ENCODE measurements around the gene KCTD4. TPM values are rescaled to one million over a fixed set of nuclear protein-coding genes. Genes with fewer than 3 reads are reported as not detected.
"Not testable (repeated sequence)": the region's sequence is repeated elsewhere in the genome, so short reads cannot be mapped to it uniquely, and the experiment has no call there.

The KCTD4 gene
- polyA plus RNA-seq, 1 experiment: 0.14 TPM

DNA sequence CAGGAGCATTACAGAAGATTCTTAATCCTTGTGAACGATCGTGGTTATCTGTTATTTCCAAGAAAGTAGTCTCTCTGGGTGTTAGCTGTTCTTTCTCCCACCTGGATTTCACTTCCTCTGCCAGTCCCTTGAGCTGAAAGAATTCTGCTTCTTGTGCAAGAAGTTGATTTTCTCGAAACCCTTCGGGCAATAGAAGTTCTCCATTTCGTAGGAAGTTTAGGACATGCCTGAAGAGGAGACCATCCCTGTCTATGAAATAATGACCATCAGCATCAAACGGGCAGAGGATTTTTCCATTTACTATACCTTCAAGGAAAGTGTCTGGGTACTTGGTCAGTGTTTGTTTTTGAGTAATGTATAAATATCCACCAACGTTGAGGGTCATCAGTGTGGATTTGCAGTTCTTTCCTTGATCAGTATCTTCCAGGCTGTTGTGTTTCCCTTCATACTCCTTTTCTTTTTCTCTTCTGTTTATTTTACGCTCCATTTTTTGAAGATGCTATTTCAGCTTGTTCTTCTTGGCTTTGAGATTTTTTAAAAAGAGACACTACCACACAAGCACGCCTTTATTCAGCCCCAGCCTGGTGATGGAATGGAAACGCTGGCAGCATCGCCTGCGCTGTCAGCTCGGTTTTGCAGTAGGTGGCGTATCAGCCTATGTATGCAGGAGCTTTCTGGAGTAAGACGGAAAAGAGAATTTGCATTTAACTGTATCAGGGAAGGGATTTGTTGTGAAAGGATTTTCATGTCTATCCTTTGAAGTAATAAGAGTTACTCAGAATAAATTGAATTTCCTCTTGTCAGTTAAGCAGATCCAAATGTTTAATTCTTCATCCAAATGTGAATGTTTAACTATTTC is 6.5 kb downstream of the KCTD4 start:
- H3K4me3 ChIP-seq (ENCODE audit: low read depth, low read length): no peak overlapping the region
- H3K9me3 ChIP-seq (ENCODE audit: control insufficient read depth, insufficient read depth, low read length): no peaks in the 10 kb centered on the region
- CTCF ChIA-PET: interaction anchor here (1.0 to 2.9 kb wide), 4 partner anchors 9 to 87 kb away, joined by 3 to 15 read pairs (median 4); no protein-coding TSS in a partner anchor
- POLR2A ChIA-PET: interaction anchor here (0.5 kb wide), 1 partner anchor 34 kb away, joined by 7 read pairs; no protein-coding TSS in a partner anchor
- no peaks in the 10 kb centered on the region for H3K27me3 ChIP-seq (ENCODE audit: control insufficient read depth, insufficient read depth, low read length)
- TF ChIP-seq, protein P1, sequence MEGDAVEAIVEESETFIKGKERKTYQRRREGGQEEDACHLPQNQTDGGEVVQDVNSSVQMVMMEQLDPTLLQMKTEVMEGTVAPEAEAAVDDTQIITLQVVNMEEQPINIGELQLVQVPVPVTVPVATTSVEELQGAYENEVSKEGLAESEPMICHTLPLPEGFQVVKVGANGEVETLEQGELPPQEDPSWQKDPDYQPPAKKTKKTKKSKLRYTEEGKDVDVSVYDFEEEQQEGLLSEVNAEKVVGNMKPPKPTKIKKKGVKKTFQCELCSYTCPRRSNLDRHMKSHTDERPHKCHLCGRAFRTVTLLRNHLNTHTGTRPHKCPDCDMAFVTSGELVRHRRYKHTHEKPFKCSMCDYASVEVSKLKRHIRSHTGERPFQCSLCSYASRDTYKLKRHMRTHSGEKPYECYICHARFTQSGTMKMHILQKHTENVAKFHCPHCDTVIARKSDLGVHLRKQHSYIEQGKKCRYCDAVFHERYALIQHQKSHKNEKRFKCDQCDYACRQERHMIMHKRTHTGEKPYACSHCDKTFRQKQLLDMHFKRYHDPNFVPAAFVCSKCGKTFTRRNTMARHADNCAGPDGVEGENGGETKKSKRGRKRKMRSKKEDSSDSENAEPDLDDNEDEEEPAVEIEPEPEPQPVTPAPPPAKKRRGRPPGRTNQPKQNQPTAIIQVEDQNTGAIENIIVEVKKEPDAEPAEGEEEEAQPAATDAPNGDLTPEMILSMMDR (IDR thresholded peaks at IDR 0.05; ENCODE audit: low read depth, low read length): peak; percentile 44
- no peak for DNase-seq (ENCODE audit: low read depth, low spot score)
- no peak overlapping the region for H3K27ac ChIP-seq (ENCODE audit: low read depth, low read length)

DNA sequence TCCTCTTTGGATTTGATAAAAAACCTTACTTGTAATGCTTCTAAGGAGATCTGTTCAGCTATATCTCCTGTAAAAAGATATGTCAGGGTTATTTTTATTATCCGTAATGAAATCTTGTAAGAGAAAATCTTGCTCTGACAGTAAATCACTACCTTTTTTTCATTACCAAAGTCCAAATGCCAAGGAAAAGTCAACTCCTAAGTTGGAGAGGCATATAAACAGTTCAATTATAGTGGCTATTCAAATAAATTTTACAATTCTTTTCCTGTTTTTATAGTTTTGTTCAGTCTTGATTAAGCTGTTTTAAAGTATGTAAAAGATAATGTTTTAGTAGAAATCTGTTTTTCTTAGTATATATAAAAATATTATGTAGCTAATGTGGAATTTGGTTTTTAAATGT is 9.0 kb downstream of the KCTD4 start:
- ChIA-PET CTCF (interaction anchor here (1.3 to 2.9 kb wide), 2 partner anchors 89 to 118 kb away, joined by 4 to 15 read pairs; no protein-coding TSS in a partner anchor), POLR2A (interaction anchor here (1.4 kb wide), 1 partner anchor 24 kb away, joined by 3 read pairs; no protein-coding TSS in a partner anchor)
- Histone ChIP-seq H3K27ac (ENCODE audit: low read depth, low read length) (no peak overlapping the region), H3K4me3 (ENCODE audit: low read depth, low read length) (no peak overlapping the region), H3K27me3 (ENCODE audit: control insufficient read depth, insufficient read depth, low read length) (no peaks in the 10 kb centered on the region), H3K9me3 (ENCODE audit: control insufficient read depth, insufficient read depth, low read length) (no peaks in the 10 kb centered on the region)
- DNase-seq (ENCODE audit: low read depth, low spot score): no peak
- TF ChIP-seq, protein P1 (IDR thresholded peaks at IDR 0.05; ENCODE audit: low read depth, low read length): no peak

DNA sequence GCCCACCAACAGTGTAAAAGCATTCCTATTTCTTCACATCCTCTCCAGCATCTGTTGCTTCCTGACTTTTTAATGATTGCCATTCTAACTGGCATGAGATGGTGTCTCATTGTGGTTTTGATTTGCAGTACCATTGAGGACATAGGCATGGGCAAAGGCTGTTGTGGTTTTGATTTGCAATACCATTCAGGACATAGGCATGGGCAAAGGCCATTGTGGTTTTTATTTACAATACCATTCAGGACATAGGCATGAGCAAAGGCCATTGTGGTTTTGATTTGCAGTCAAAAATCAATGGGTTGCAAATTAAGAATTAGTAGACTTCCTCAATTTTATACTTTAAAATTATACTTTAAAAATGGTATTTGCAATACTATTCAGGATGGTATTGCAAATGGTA is 11.3 kb downstream of the KCTD4 start:
- H3K27me3 ChIP-seq (ENCODE audit: control insufficient read depth, insufficient read depth, low read length); H3K27ac ChIP-seq (ENCODE audit: low read depth, low read length); POLR2A ChIA-PET; H3K9me3 ChIP-seq (ENCODE audit: control insufficient read depth, insufficient read depth, low read length); H3K4me3 ChIP-seq (ENCODE audit: low read depth, low read length); DNase-seq (ENCODE audit: low read depth, low spot score); CTCF ChIA-PET: not testable (repeated sequence)

DNA sequence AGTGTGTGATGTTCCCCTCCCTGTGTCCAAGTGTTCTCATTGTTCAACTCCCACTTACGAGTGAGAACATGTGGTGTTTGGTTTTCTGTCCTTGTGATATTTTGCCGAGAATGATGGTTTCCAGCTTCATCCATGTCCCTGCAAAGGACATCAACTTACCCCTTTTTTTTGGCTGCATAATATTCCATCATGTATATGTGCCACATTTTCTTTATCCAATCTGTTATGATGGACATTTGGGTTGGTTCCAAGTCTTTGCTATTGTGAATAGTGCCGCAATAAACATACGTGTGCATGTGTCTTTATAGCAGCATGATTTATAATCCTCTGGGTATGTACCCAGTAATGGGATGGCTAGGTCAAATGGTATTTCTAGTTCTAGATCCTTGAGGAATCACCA is 11.8 kb downstream of the KCTD4 start:
- CTCF ChIA-PET; H3K4me3 ChIP-seq (ENCODE audit: low read depth, low read length); H3K9me3 ChIP-seq (ENCODE audit: control insufficient read depth, insufficient read depth, low read length); H3K27ac ChIP-seq (ENCODE audit: low read depth, low read length); H3K27me3 ChIP-seq (ENCODE audit: control insufficient read depth, insufficient read depth, low read length); DNase-seq (ENCODE audit: low read depth, low spot score); POLR2A ChIA-PET: not testable (repeated sequence)

DNA sequence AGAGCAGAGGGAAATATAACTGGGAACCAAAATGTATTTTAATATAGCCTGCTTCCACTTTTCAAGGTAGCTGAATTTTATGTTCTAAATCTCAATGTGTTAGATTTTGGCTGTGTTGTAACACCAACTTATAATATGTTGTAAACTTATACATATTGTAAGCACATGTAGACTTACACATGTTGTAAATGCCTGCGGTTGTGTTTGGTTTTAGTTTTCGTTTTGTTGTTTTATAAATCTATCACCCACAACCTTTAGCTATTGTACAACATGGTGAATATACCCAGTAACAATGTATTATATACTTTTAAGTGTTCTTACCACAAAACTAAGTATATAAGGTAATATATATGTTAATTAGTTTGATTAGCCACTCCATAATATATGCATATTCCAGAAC is 15.6 kb downstream of the KCTD4 start:
- ChIA-PET POLR2A (no interaction called here), CTCF (interaction anchor here (0.6 to 1.0 kb wide), 3 partner anchors 9 to 94 kb away, joined by 3 to 8 read pairs (median 5); no protein-coding TSS in a partner anchor)
- Histone ChIP-seq H3K9me3 (ENCODE audit: control insufficient read depth, insufficient read depth, low read length) (no peaks in the 10 kb centered on the region), H3K4me3 (ENCODE audit: low read depth, low read length) (no peak overlapping the region), H3K27me3 (ENCODE audit: control insufficient read depth, insufficient read depth, low read length) (no peaks in the 10 kb centered on the region), H3K27ac (ENCODE audit: low read depth, low read length) (no peak overlapping the region)
- no peak for DNase-seq (ENCODE audit: low read depth, low spot score)
- TF ChIP-seq, protein P1 (IDR thresholded peaks at IDR 0.05; ENCODE audit: low read depth, low read length): no peak

DNA sequence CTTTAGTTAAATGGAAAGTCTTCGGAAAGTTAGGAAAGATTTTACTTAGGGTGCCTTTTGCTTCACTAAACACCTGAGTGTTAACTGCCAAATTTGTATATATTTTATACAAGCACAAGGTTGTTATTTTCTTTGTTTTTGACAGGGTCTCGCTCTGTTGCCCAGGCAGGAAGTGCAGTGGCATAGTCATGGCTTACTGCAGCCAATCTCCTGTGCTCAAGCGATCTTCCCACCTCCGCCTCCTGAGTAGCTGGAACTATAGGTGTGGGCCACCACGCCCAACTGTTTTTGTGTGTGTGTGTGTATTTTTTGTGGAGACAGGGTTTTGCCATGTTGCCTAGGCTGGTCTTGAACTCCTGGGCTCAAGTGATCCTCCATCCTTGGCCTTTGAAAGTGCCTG is 16.2 kb downstream of the KCTD4 start:
- Histone ChIP-seq H3K4me3 (ENCODE audit: low read depth, low read length) (no peak overlapping the region), H3K27me3 (ENCODE audit: control insufficient read depth, insufficient read depth, low read length) (no peaks in the 10 kb centered on the region), H3K9me3 (ENCODE audit: control insufficient read depth, insufficient read depth, low read length) (no peaks in the 10 kb centered on the region), H3K27ac (ENCODE audit: low read depth, low read length) (no peak overlapping the region)
- ChIA-PET POLR2A (no interaction called here), CTCF (no interaction called here)
- TF ChIP-seq, protein P1 (IDR thresholded peaks at IDR 0.05; ENCODE audit: low read depth, low read length): no peak
- no peak for DNase-seq (ENCODE audit: low read depth, low spot score)
